HepG2 (cell line): ENCODE measurements around the gene KCNQ1OT1. TPM values are rescaled to one million over a fixed set of nuclear protein-coding genes. Genes with fewer than 3 reads are reported as not detected.

Experiments used
- ZNF10 ChIP-seq: sonication (generic); formaldehyde crosslinking; IDR thresholded peaks from 2 replicates; pipeline ENCODE4 v1.4.0; 2020; ENCODE audit warnings: mild to moderate bottlenecking, low read depth, missing genetic modification reagents, borderline replicate concordance
- polyA plus RNA-seq, 8 experiments: library from polyadenylated mRNA; depleted of rRNA in 3 of 8; stranded (reverse) in 7 of 8; unstranded in 1 of 8; fragments of >200 nt; fragmentation: Illumina TruSeq in 4 of 8; extraction: Trizol in 4 of 8; gene quantifications; 2 replicates each; pipeline versions ENCODE4 v1.2.1 to v1.2.3, GENCODE V29; 2011 to 2016; ENCODE audit warnings: low read depth in 4 of 8, missing spikeins in 1 of 8, mixed read lengths in 1 of 8; ENCODE audit not compliant: insufficient read depth in 1 of 8
- total RNA-seq, 5 experiments: library from RNA; depleted of rRNA; stranded (reverse); fragments of >200 nt; fragmentation: Illumina TruSeq; extraction: Trizol; gene quantifications; 2 replicates each; pipeline ENCODE4 v1.2.3, GENCODE V29; 2016; ENCODE audit warnings: low read depth in 1 of 5
- TF ChIP-seq, protein P1 (sequence below): sonication (generic); formaldehyde crosslinking; IDR thresholded peaks from 2 replicates; pipeline ENCODE4 v1.4.0; 2020; ENCODE audit warnings: mild to moderate bottlenecking, missing genetic modification reagents
- TF ChIP-seq, protein P2 (sequence below): sonication (generic); formaldehyde crosslinking; IDR thresholded peaks from 2 replicates; pipeline ENCODE4 v1.5.0; 2020; ENCODE audit warnings: mild to moderate bottlenecking, missing genetic modification reagents, borderline replicate concordance

Gene KCNQ1OT1
- total and polyA plus RNA-seq, 2 of the 13 experiments (the other 11 are each of a cell fraction or from before 2014, with no cell fraction given) = 1.3 to 18.9 TPM

DNA sequence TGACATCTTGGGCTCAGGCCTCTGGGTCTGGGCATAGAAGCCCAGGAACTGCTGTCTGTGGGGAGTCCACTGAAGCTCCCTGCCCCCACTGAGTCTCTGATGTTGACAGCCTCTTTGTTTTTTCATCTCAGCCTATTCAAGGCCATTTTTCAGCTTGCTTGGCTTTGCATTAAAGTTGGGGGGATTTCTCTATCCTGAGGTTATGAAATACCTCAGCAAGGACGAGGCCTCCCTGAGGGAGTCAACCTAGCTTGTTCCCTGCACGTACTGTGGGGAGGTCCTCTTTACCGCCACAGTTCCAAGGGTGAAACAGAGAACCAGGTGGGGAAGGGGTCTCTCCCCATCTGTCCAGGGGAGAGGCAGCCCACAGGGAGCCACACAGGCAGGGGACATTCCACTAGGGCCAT is 8.4 kb downstream of the KCNQ1OT1 start (continued):
- TF ChIP-seq, protein P1, sequence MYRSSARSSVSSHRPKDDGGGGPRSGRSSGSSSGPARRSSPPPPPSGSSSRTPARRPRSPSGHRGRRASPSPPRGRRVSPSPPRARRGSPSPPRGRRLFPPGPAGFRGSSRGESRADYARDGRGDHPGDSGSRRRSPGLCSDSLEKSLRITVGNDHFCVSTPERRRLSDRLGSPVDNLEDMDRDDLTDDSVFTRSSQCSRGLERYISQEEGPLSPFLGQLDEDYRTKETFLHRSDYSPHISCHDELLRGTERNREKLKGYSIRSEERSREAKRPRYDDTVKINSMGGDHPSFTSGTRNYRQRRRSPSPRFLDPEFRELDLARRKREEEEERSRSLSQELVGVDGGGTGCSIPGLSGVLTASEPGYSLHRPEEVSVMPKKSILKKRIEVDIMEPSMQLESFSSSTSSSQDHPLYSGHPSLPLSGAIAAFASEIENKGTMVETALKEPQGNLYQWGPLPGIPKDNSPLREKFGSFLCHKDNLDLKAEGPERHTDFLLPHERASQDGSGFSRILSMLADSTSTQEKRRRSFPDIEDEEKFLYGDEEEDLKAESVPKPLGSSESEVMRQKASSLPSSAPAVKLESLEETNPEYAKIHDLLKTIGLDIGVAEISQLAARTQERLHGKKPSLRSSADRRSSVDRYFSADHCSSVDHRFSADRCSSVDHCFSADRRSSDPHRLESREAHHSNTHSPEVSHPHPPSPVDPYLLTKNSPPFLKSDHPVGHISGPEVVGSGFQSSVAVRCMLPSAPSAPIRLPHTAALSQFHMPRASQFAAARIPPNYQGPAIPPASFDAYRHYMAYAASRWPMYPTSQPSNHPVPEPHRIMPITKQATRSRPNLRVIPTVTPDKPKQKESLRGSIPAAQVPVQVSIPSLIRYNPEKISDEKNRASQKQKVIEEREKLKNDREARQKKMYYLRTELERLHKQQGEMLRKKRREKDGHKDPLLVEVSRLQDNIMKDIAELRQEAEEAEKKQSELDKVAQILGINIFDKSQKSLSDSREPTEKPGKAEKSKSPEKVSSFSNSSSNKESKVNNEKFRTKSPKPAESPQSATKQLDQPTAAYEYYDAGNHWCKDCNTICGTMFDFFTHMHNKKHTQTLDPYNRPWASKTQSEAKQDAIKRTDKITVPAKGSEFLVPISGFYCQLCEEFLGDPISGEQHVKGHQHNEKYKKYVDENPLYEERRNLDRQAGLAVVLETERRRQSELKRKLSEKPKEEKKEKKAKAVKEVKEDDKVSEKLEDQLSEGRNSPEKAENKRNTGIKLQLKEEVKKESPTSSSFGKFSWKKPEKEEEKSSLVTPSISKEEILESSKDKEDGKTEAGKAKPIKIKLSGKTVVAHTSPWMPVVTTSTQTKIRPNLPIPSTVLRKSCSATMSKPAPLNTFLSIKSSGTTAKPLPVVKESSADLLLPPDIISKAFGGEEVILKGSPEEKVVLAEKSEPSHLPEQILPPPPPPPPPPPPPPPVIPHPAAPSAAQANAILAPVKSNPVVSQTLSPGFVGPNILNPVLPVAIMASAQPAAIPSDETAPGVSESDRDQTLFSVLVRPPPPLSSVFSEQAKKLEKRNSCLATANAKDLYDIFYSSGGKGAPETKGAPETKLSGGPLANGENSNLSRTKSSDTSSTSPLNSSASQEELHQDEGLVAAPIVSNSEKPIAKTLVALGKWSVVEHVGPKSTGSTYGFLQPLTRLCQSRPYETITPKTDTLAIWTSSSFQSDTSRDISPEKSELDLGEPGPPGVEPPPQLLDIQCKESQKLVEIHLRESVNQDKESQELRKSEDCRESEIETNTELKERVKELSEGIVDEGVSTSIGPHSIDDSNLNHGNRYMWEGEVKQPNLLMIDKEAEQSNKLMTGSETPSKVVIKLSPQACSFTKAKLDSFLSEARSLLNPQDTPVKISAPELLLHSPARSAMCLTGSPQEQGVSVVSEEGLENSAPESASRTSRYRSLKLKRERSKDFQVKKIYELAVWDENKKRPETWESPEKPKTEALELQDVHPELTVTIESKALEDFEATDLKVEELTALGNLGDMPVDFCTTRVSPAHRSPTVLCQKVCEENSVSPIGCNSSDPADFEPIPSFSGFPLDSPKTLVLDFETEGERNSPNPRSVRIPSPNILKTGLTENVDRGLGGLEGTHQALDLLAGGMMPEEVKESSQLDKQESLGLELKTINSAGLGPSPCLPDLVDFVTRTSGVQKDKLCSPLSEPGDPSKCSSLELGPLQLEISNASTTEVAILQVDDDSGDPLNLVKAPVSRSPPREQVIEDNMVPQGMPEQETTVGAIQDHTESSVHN (CRISPR knock-in tag) = no peak
- TF ChIP-seq, protein P2, sequence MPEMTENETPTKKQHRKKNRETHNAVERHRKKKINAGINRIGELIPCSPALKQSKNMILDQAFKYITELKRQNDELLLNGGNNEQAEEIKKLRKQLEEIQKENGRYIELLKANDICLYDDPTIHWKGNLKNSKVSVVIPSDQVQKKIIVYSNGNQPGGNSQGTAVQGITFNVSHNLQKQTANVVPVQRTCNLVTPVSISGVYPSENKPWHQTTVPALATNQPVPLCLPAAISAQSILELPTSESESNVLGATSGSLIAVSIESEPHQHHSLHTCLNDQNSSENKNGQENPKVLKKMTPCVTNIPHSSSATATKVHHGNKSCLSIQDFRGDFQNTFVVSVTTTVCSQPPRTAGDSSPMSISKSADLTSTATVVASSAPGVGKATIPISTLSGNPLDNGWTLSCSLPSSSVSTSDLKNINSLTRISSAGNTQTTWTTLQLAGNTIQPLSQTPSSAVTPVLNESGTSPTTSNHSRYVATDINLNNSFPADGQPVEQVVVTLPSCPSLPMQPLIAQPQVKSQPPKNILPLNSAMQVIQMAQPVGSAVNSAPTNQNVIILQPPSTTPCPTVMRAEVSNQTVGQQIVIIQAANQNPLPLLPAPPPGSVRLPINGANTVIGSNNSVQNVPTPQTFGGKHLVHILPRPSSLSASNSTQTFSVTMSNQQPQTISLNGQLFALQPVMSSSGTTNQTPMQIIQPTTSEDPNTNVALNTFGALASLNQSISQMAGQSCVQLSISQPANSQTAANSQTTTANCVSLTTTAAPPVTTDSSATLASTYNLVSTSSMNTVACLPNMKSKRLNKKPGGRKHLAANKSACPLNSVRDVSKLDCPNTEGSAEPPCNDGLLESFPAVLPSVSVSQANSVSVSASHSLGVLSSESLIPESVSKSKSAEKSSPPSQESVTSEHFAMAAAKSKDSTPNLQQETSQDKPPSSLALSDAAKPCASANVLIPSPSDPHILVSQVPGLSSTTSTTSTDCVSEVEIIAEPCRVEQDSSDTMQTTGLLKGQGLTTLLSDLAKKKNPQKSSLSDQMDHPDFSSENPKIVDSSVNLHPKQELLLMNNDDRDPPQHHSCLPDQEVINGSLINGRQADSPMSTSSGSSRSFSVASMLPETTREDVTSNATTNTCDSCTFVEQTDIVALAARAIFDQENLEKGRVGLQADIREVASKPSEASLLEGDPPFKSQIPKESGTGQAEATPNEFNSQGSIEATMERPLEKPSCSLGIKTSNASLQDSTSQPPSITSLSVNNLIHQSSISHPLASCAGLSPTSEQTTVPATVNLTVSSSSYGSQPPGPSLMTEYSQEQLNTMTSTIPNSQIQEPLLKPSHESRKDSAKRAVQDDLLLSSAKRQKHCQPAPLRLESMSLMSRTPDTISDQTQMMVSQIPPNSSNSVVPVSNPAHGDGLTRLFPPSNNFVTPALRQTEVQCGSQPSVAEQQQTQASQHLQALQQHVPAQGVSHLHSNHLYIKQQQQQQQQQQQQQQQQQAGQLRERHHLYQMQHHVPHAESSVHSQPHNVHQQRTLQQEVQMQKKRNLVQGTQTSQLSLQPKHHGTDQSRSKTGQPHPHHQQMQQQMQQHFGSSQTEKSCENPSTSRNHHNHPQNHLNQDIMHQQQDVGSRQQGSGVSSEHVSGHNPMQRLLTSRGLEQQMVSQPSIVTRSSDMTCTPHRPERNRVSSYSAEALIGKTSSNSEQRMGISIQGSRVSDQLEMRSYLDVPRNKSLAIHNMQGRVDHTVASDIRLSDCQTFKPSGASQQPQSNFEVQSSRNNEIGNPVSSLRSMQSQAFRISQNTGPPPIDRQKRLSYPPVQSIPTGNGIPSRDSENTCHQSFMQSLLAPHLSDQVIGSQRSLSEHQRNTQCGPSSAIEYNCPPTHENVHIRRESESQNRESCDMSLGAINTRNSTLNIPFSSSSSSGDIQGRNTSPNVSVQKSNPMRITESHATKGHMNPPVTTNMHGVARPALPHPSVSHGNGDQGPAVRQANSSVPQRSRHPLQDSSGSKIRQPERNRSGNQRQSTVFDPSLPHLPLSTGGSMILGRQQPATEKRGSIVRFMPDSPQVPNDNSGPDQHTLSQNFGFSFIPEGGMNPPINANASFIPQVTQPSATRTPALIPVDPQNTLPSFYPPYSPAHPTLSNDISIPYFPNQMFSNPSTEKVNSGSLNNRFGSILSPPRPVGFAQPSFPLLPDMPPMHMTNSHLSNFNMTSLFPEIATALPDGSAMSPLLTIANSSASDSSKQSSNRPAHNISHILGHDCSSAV (CRISPR knock-in tag) = no peak
- TF ChIP-seq ZNF10 (CRISPR knock-in tag) = no peak
